HG03280 (cell line): ENCODE results near the gene PPP2R5C.

Experiments used
- ATAC-seq: cut with Tn5 transposase; IDR thresholded peaks from one replicate; pipeline ENCODE4 v1.9.1; 2021; ENCODE audit warnings: mild to moderate bottlenecking, moderate library complexity; ENCODE audit not compliant: unreplicated experiment

PPP2R5C gene

GRCh38 chr14:101882141-101882935, 120.8 kb downstream of the PPP2R5C start:
- no peak for ATAC-seq

- no peak for ATAC-seq
Observed at GRCh38 chr14:101884089-101884933, 122.8 kb downstream of the PPP2R5C start.

GRCh38 chr14:101884934-101885576, 123.5 kb downstream of the PPP2R5C start:
- ATAC-seq: no peak

- ATAC-seq: no peak
Observed at GRCh38 chr14:101887219-101887618, 125.7 kb downstream of the PPP2R5C start.

GRCh38 chr14:101888182-101888581, 126.7 kb downstream of the PPP2R5C start:
- ATAC-seq: no peak

GRCh38 chr14:101889366-101889765, 127.9 kb downstream of the PPP2R5C start:
- ATAC-seq: no peak

- no peak for ATAC-seq
Observed at GRCh38 chr14:101889898-101890297, 128.4 kb downstream of the PPP2R5C start.

- no peak for ATAC-seq
Observed at GRCh38 chr14:101891471-101891870, 130.0 kb downstream of the PPP2R5C start.

- no peak for ATAC-seq
Observed at GRCh38 chr14:101893759-101894158, 132.2 kb downstream of the PPP2R5C start.

GRCh38 chr14:101894365-101895081, 133.0 kb downstream of the PPP2R5C start:
- no peak for ATAC-seq

GRCh38 chr14:101895256-101895655, 133.7 kb downstream of the PPP2R5C start:
- no peak for ATAC-seq

- ATAC-seq: no peak
Observed at GRCh38 chr14:101897326-101897725, 135.8 kb downstream of the PPP2R5C start.

- no peak for ATAC-seq
Observed at GRCh38 chr14:101898416-101898815, 136.9 kb downstream of the PPP2R5C start.

GRCh38 chr14:101899263-101899662, 137.8 kb downstream of the PPP2R5C start:
- no peak for ATAC-seq

GRCh38 chr14:101900253-101900652, 138.7 kb downstream of the PPP2R5C start:
- ATAC-seq: no peak

GRCh38 chr14:101903111-101903561, 141.6 kb downstream of the PPP2R5C start:
- ATAC-seq: no peak

- ATAC-seq: no peak
Observed at GRCh38 chr14:101905614-101906013, 144.1 kb downstream of the PPP2R5C start.

- ATAC-seq: no peak
Observed at GRCh38 chr14:101906645-101907044, 145.1 kb downstream of the PPP2R5C start.

- no peak for ATAC-seq
Observed at GRCh38 chr14:101907619-101908018, 146.1 kb downstream of the PPP2R5C start.

- ATAC-seq: no peak
Observed at GRCh38 chr14:101908795-101909194, 147.3 kb downstream of the PPP2R5C start.
